Fibroblast of pulmonary artery (primary cell): ENCODE data around the gene CARM1.
"Not testable (repeated sequence)": the region's sequence is repeated elsewhere in the genome, so short reads cannot be mapped to it uniquely, and the experiment has no call there.

Source experiments
- DNase-seq: peaks from one replicate; pipeline ENCODE4 v3.0.0-alpha.2; 2010; ENCODE audit warnings: low read depth
- H3K4me3 ChIP-seq: replicated peaks from 2 replicates; pipeline ENCODE4 v1.5.1; 2011; ENCODE audit warnings: low read depth, mild to moderate bottlenecking, control low read depth, low read length, moderate library complexity
- CTCF ChIP-seq: IDR thresholded peaks from 2 replicates; pipeline ENCODE4 v1.5.1; 2011; ENCODE audit warnings: mild to moderate bottlenecking, control low read depth, low read length, inconsistent platforms; ENCODE audit errors: missing control alignments

The CARM1 gene

GRCh38 chr19:10936661-10937084 lies 65.3 kb downstream of the CARM1 start:
- peak; percentile 64 for TF ChIP-seq CTCF
- peak; percentile 89 for DNase-seq
- no peak overlapping the region for H3K4me3 ChIP-seq

GRCh38 chr19:10941649-10942048 lies 70.3 kb downstream of the CARM1 start:
- not testable (repeated sequence) for H3K4me3 ChIP-seq, DNase-seq

- H3K4me3 ChIP-seq, DNase-seq: not testable (repeated sequence)
Measured at GRCh38 chr19:10943412-10943811, 72.1 kb downstream of the CARM1 start.

GRCh38 chr19:10945264-10945663 lies 73.9 kb downstream of the CARM1 start:
- TF ChIP-seq CTCF: no peak

GRCh38 chr19:10946958-10947657 lies 75.8 kb downstream of the CARM1 start:
- DNase-seq: peak; percentile 55
- no peak overlapping the region for H3K4me3 ChIP-seq
- no peak for TF ChIP-seq CTCF

More at GRCh38 chr19:10945264-10945663, 73.9 kb downstream of the CARM1 start:
- H3K4me3 ChIP-seq: no peak overlapping the region
- no peak for DNase-seq

GRCh38 chr19:10952809-10953208 lies 81.5 kb downstream of the CARM1 start:
- H3K4me3 ChIP-seq: no peak overlapping the region
- no peak for TF ChIP-seq CTCF
- DNase-seq: no peak

- DNase-seq, H3K4me3 ChIP-seq: not testable (repeated sequence)
Measured at GRCh38 chr19:10959277-10959968, 88.1 kb downstream of the CARM1 start.

GRCh38 chr19:10960314-10961072 lies 89.1 kb downstream of the CARM1 start, which contains the start of gene SMARCA4:
Gene SMARCA4, plus strand, starts transcription at chr19:10961030. Its CDS starts 23,122 bp downstream, at chr19:10984152.
- H3K4me3 ChIP-seq: peak within 1 kb of the TSS; percentile 78
- peak; percentile 98 for DNase-seq
- no peak for TF ChIP-seq CTCF
